ENCODE results near the gene HS3ST3A1. TPM values are rescaled to one million over a fixed set of nuclear protein-coding genes. Genes with fewer than 3 reads are reported as not detected.
"Not testable (repeated sequence)": the region's sequence is repeated elsewhere in the genome, so short reads cannot be mapped to it uniquely, and the experiment has no call there.

Gene HS3ST3A1
- total RNA-seq, 6 experiments from 2014 or later, result 4.0 to 10.1 (median 5.1) TPM

- Histone ChIP-seq H3K4me3 (no peak overlapping the region), H3K27ac (no peak overlapping the region), H3K36me3 (no peaks in the 10 kb centered on the region), H3K9me3 (no peaks in the 10 kb centered on the region), H3K27me3 (no peaks in the 10 kb centered on the region), H3K4me1 (no peaks in the 10 kb centered on the region)
- TF ChIP-seq POLR2A (IDR thresholded peaks at IDR 0.05) (no peak), CTCF (IDR thresholded peaks at IDR 0.05) (no peak)
- WGBS (ENCODE audit: insufficient coverage, low coverage, low lambda C conversion rate, missing lambda C conversion rate), result 81% methylated on average over 7 of the region's 7 CpGs
- intact Hi-C loops (cut with DNase I), result no loop called here
- no peak for ATAC-seq
- DNase-seq, result no peak
These were observed 100.8 kb downstream of the HS3ST3A1 start for GRCh38 chr17:13500947-13501346.

GRCh38 chr17:13498184-13498583, 103.5 kb downstream of the HS3ST3A1 start:
- intact Hi-C loops (cut with DNase I), result no loop called here
- Histone ChIP-seq H3K36me3 (no peaks in the 10 kb centered on the region), H3K9me3 (no peaks in the 10 kb centered on the region)

GRCh38 chr17:13496553-13497056, 105.1 kb downstream of the HS3ST3A1 start:
- H3K27ac ChIP-seq; H3K36me3 ChIP-seq; ATAC-seq; H3K4me1 ChIP-seq; H3K4me3 ChIP-seq; intact Hi-C loops (cut with DNase I); DNase-seq; H3K27me3 ChIP-seq; H3K9me3 ChIP-seq: not testable (repeated sequence)
- whole genome bisulfite sequencing (ENCODE audit: insufficient coverage, low coverage, low lambda C conversion rate, missing lambda C conversion rate), result 76% methylated on average over 7 of the region's 35 CpGs

More at GRCh38 chr17:13498184-13498583, 103.5 kb downstream of the HS3ST3A1 start:
- WGBS (ENCODE audit: insufficient coverage, low coverage, low lambda C conversion rate, missing lambda C conversion rate), result 58% methylated on average over 3 of the region's 3 CpGs
- H3K27me3 ChIP-seq, result no peaks in the 10 kb centered on the region
- TF ChIP-seq POLR2A (IDR thresholded peaks at IDR 0.05) (no peak), CTCF (IDR thresholded peaks at IDR 0.05) (no peak)
- H3K4me3 ChIP-seq, result no peak overlapping the region
- no peaks in the 10 kb centered on the region for H3K4me1 ChIP-seq
- H3K27ac ChIP-seq, result no peak overlapping the region
- ATAC-seq (no peak), DNase-seq (no peak)

- 63% methylated on average over 2 of the region's 2 CpGs for WGBS (ENCODE audit: insufficient coverage, low coverage, low lambda C conversion rate, missing lambda C conversion rate)
- Histone ChIP-seq H3K36me3 (no peaks in the 10 kb centered on the region), H3K9me3 (no peaks in the 10 kb centered on the region)
These were observed 106.3 kb downstream of the HS3ST3A1 start for GRCh38 chr17:13495423-13495822.

GRCh38 chr17:13492737-13493122, 109.0 kb downstream of the HS3ST3A1 start:
- H3K27me3 ChIP-seq, result no peaks in the 10 kb centered on the region
- H3K4me3 ChIP-seq, result no peak overlapping the region
- intact Hi-C loops (cut with DNase I), result no loop called here
- 51% methylated on average over 3 of the region's 4 CpGs for WGBS (ENCODE audit: insufficient coverage, low coverage, low lambda C conversion rate, missing lambda C conversion rate)
- H3K9me3 ChIP-seq, result no peaks in the 10 kb centered on the region
- H3K36me3 ChIP-seq, result no peaks in the 10 kb centered on the region
- DNase-seq (no peak), ATAC-seq (no peak)
- no peak overlapping the region for H3K27ac ChIP-seq
- no peak for TF ChIP-seq CTCF (IDR thresholded peaks at IDR 0.05)
- TF ChIP-seq POLR2A (IDR thresholded peaks at IDR 0.05), result no peak
- no peaks in the 10 kb centered on the region for H3K4me1 ChIP-seq

More at GRCh38 chr17:13495423-13495822, 106.3 kb downstream of the HS3ST3A1 start:
- TF ChIP-seq POLR2A (IDR thresholded peaks at IDR 0.05) (no peak), CTCF (IDR thresholded peaks at IDR 0.05) (no peak)
- DNase-seq (no peak), ATAC-seq (no peak)
- H3K27ac ChIP-seq, result no peak overlapping the region
- no peaks in the 10 kb centered on the region for H3K27me3 ChIP-seq
- no peaks in the 10 kb centered on the region for H3K4me1 ChIP-seq
- intact Hi-C loops (cut with DNase I), result no loop called here
- no peak overlapping the region for H3K4me3 ChIP-seq
